H9 (cell line): ENCODE measurements around the gene AIG1. TPM values are rescaled to one million over a fixed set of nuclear protein-coding genes. Genes with fewer than 3 reads are reported as not detected.

Source experiments
- DNase-seq: peaks from one replicate; pipeline ENCODE4 v3.0.0-alpha.2; 2017
- H2AFZ ChIP-seq: one replicate; pipeline ENCODE4 v1.6.1; 2013; ENCODE audit warnings: mild to moderate bottlenecking, low read length, control low read depth, moderate library complexity
- H2AK5ac ChIP-seq: 2 replicates; pipeline ENCODE4 v1.6.1; 2013; ENCODE audit warnings: low read length, control low read depth, mixed read lengths; ENCODE audit not compliant: insufficient read length
- H2BK120ac ChIP-seq: one replicate; pipeline ENCODE4 v1.6.1; 2013; ENCODE audit warnings: low read depth, mild to moderate bottlenecking, low read length, control low read depth, inconsistent platforms; ENCODE audit not compliant: poor library complexity, severe bottlenecking
- H2BK12ac ChIP-seq: 2 replicates; pipeline ENCODE4 v1.6.1; 2013; ENCODE audit warnings: low read length, control low read depth, mixed read lengths, low read depth; ENCODE audit not compliant: insufficient read length
- H2BK15ac ChIP-seq: 2 replicates; pipeline ENCODE4 v1.6.1; 2013; ENCODE audit warnings: low read depth, low read length, control low read depth
- H2BK20ac ChIP-seq: one replicate; pipeline ENCODE4 v1.6.1; 2013; ENCODE audit warnings: low read depth, mild to moderate bottlenecking, low read length, control low read depth, inconsistent platforms; ENCODE audit not compliant: poor library complexity, severe bottlenecking
- H2BK5ac ChIP-seq: 2 replicates; pipeline ENCODE4 v1.6.1; 2013; ENCODE audit warnings: low read length, control low read depth, mixed read lengths; ENCODE audit not compliant: insufficient read length
- H3K14ac ChIP-seq: 2 replicates; pipeline ENCODE4 v1.6.1; 2013; ENCODE audit warnings: low read length, control low read depth; ENCODE audit not compliant: insufficient read depth
- H3K18ac ChIP-seq: 2 replicates; pipeline ENCODE4 v1.6.1; 2013; ENCODE audit warnings: low read depth, mild to moderate bottlenecking, mixed read lengths, low read length, control low read depth; ENCODE audit not compliant: insufficient read length
- H3K23ac ChIP-seq: 2 replicates; pipeline ENCODE4 v1.6.1; 2013; ENCODE audit warnings: low read length, control low read depth, mixed read lengths, low read depth; ENCODE audit not compliant: insufficient read length
- H3K23me2 ChIP-seq: 2 replicates; pipeline ENCODE4 v1.6.1; 2013; ENCODE audit warnings: low read depth, mild to moderate bottlenecking, mixed read lengths, low read length, control low read depth; ENCODE audit not compliant: insufficient read length, poor library complexity, severe bottlenecking
- H3K27ac ChIP-seq: 2 replicates; pipeline ENCODE4 v1.5.1; 2013; ENCODE audit warnings: low read length, control low read depth, mixed read lengths, low read depth; ENCODE audit not compliant: insufficient read length
- H3K27me3 ChIP-seq: 2 replicates; pipeline ENCODE4 v1.6.1; 2013; ENCODE audit warnings: low read length, control low read depth, inconsistent platforms; ENCODE audit not compliant: insufficient read depth
- H3K4ac ChIP-seq: 2 replicates; pipeline ENCODE4 v1.6.1; 2013; ENCODE audit warnings: low read depth, mild to moderate bottlenecking, control low read depth, inconsistent platforms, low read length, moderate library complexity
- H3K4me1 ChIP-seq: 2 replicates; pipeline ENCODE4 v1.6.1; 2013; ENCODE audit warnings: low read length, control low read depth, inconsistent platforms; ENCODE audit not compliant: insufficient read depth
- H3K4me2 ChIP-seq: 2 replicates; pipeline ENCODE4 v1.6.1; 2013; ENCODE audit warnings: low read length, control low read depth, mixed read lengths; ENCODE audit not compliant: insufficient read length, insufficient read depth
- H3K56ac ChIP-seq: 2 replicates; pipeline ENCODE4 v1.6.1; 2013; ENCODE audit warnings: low read depth, mild to moderate bottlenecking, mixed read lengths, low read length, control low read depth; ENCODE audit not compliant: insufficient read length
- H3K79me1 ChIP-seq: 2 replicates; pipeline ENCODE4 v1.6.1; 2013; ENCODE audit warnings: low read depth, mild to moderate bottlenecking, moderate library complexity, low read length, control low read depth, inconsistent platforms; ENCODE audit not compliant: insufficient read depth, poor library complexity, severe bottlenecking
- H3K79me2 ChIP-seq: 2 replicates; pipeline ENCODE4 v1.6.1; 2013; ENCODE audit warnings: low read length, control low read depth, inconsistent platforms; ENCODE audit not compliant: insufficient read depth
- H3K9ac ChIP-seq: 2 replicates; pipeline ENCODE4 v1.6.1; 2013; ENCODE audit warnings: low read length, control low read depth, mixed read lengths; ENCODE audit not compliant: insufficient read length; ENCODE audit errors: extremely low read depth
- H3K9me3 ChIP-seq: one replicate; pipeline ENCODE4 v1.6.1; 2013; ENCODE audit warnings: low read depth, low read length, inconsistent platforms; ENCODE audit not compliant: control insufficient read depth
- H3T11ph ChIP-seq: one replicate; pipeline ENCODE4 v1.6.1; 2013; ENCODE audit warnings: mild to moderate bottlenecking, low read length, control low read depth, inconsistent platforms
- H4K20me1 ChIP-seq: one replicate; pipeline ENCODE4 v1.6.1; 2013; ENCODE audit not compliant: control insufficient read depth, insufficient read length, insufficient read depth
- H4K5ac ChIP-seq: 2 replicates; pipeline ENCODE4 v1.6.1; 2013; ENCODE audit warnings: low read depth, mild to moderate bottlenecking, mixed read lengths, low read length, control low read depth; ENCODE audit not compliant: insufficient read length
- H4K8ac ChIP-seq: replicated peaks from 2 replicates; pipeline ENCODE4 v1.6.1; 2013; ENCODE audit warnings: low read length, control low read depth, mixed read lengths, low read depth; ENCODE audit not compliant: insufficient read length
- H4K91ac ChIP-seq: 2 replicates; pipeline ENCODE4 v1.6.1; 2013; ENCODE audit warnings: low read depth, mild to moderate bottlenecking, moderate library complexity, mixed read lengths, low read length, control low read depth; ENCODE audit not compliant: insufficient read length
- H3K27ac Mint-ChIP-seq, 3 experiments: 2 replicates in 2 of 3; 3 replicates in 1 of 3; pipeline ENCODE4 v1.8.0; 2020 to 2021; ENCODE audit warnings: mixed read lengths in 3 of 3, mild to moderate bottlenecking in 1 of 3, moderate library complexity in 1 of 3
- H3K27me3 Mint-ChIP-seq: 2 replicates; pipeline ENCODE4 v1.8.0; 2021; ENCODE audit warnings: low read depth, mild to moderate bottlenecking, moderate library complexity, mixed read lengths
- H3K36me3 Mint-ChIP-seq, 3 experiments: 2 replicates in 2 of 3; 3 replicates in 1 of 3; pipeline ENCODE4 v1.8.0; 2020 to 2021; ENCODE audit warnings: low read depth in 3 of 3, mixed read lengths in 3 of 3; ENCODE audit not compliant: insufficient read depth in 1 of 3
- H3K4me1 Mint-ChIP-seq, 2 experiments: 2 replicates each; pipeline ENCODE4 v1.8.0; 2020; ENCODE audit warnings: mixed read lengths in 2 of 2
- H3K4me3 Mint-ChIP-seq, 2 experiments: 2 replicates in 1 of 2; 3 replicates in 1 of 2; pipeline ENCODE4 v1.8.0; 2020 to 2021; ENCODE audit warnings: mild to moderate bottlenecking in 2 of 2, mixed read lengths in 2 of 2, moderate library complexity in 1 of 2
- H3K9me3 Mint-ChIP-seq, 2 experiments: 2 replicates in 1 of 2; 3 replicates in 1 of 2; pipeline ENCODE4 v1.8.0; 2020; ENCODE audit warnings: mild to moderate bottlenecking in 2 of 2, mixed read lengths in 2 of 2, moderate library complexity in 1 of 2
- CTCF ChIP-seq: fragments of 200-600 bp; sonication (generic); conservative IDR thresholded peaks from 3 replicates; pipeline ENCODE4 v1.8.0; 2021; ENCODE audit warnings: antibody characterized with exemption, mild to moderate bottlenecking
- WGBS: extraction: QIAGEN DNeasy Blood & Tissue Kit; methylation state at CpG from one replicate; pipeline ENCODE4 v1.1.7; 2013; ENCODE audit warnings: missing lambda C conversion rate, low lambda C conversion rate, mixed read lengths; ENCODE audit not compliant: insufficient read length; ENCODE audit errors: extremely low coverage; 5-methylcytosine and 5-hydroxymethylcytosine counted together
- total RNA-seq: library from RNA; stranded (reverse); gene quantifications from 2 replicates; pipeline ENCODE4 v1.2.1, GENCODE V29; 2021

Gene AIG1
- total RNA-seq, 1 experiment from 2014 or later, result 44.6 TPM

DNA sequence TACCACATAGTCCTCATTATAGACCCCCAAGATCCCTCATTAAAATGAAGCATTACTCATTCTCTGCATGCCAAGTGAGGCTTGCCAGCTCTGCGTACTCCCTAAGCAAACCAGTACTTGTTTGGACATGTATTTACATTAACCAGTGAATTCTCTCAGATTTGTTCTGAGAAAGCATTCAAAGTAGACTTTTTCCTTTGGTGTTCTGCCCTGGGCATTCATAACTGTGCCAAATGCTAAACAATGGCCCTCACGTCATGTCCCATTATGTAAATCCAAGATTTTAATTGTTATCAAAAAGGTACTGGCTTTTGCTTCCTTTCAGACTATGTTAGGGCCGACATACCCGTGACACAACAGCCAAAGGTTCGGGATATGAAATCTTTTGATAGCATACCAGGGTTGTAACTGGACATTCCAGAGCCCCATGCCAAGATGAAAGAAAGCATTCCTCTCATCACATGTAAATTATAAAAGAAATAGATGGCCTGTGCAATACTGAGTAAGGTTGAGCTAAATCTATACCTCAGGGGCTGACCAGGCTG lies 225.6 kb downstream of the AIG1 start:
- no peak overlapping the region for H3K4me3 Mint-ChIP-seq
- Histone ChIP-seq H4K91ac (no peak overlapping the region), H3K9ac (no peak overlapping the region), H3K79me2 (no peaks in the 10 kb centered on the region), H2BK12ac (no peak overlapping the region), H3K56ac (no peak overlapping the region), H4K5ac (no peak overlapping the region), H3K9me3 (no peaks in the 10 kb centered on the region), H3K4me2 (no peak overlapping the region), H4K8ac (no peak overlapping the region), H3K23me2 (no peaks in the 10 kb centered on the region), H3T11ph (no peak overlapping the region), H2BK5ac (no peak overlapping the region), H3K4ac (no peak overlapping the region), H3K14ac (no peak overlapping the region), H2AK5ac (no peak overlapping the region), H3K18ac (no peak overlapping the region), H3K23ac (no peak overlapping the region), H4K20me1 (no peaks in the 10 kb centered on the region), H2BK120ac (no peak overlapping the region), H2AFZ (no peak overlapping the region), H2BK20ac (no peak overlapping the region), H3K27ac (no peak overlapping the region), H2BK15ac (no peak overlapping the region), H3K27me3 (no peaks in the 10 kb centered on the region), H3K79me1 (no peaks in the 10 kb centered on the region), H3K4me1 (peaks cover 6% of the 10 kb centered on the region; the same call in 1 of the 2 replicates)
- no CpG with 5 or more reads among the region's 5 CpGs for WGBS
- no peak for TF ChIP-seq CTCF
- no peak for DNase-seq
- peaks cover 39 to 43% of the 10 kb centered on the region in 2 experiments for H3K4me1 Mint-ChIP-seq
- no peak overlapping the region for H3K27ac Mint-ChIP-seq
- no peaks in the 10 kb centered on the region for H3K27me3 Mint-ChIP-seq
- H3K36me3 Mint-ChIP-seq, result peaks cover 6 to 11% (median 8%) of the 10 kb centered on the region in 3 experiments; a peak in 6 of 7 replicates
- H3K9me3 Mint-ChIP-seq, result no peaks in the 10 kb centered on the region
